Uterus (tissue), 2 donors: ENCODE data around the gene ALDH1L1.

Source experiments
- POLR2A ChIP-seq, 2 donors: fragments of 450-650 bp; IDR thresholded peaks; one replicate each; pipeline ENCODE4 v1.6.1; 2016; ENCODE audit warnings: antibody characterized with exemption in 2 of 2, mild to moderate bottlenecking in 1 of 2, moderate library complexity in 1 of 2
- TF ChIP-seq, protein P1 (sequence below), 4 experiments: fragments of 200-600 bp in 2 of 4; fragments of 450-650 bp in 2 of 4; sonication (generic) in 2 of 4; IDR thresholded peaks; one replicate each; pipeline ENCODE4 v1.5.1; 2016 to 2019; ENCODE audit warnings: antibody characterized with exemption in 4 of 4, mild to moderate bottlenecking in 2 of 4, moderate library complexity in 1 of 4

GRCh38 chr3:126205717-126206655 is 25.6 kb upstream of the ALDH1L1 start:
- TF ChIP-seq, protein P1, sequence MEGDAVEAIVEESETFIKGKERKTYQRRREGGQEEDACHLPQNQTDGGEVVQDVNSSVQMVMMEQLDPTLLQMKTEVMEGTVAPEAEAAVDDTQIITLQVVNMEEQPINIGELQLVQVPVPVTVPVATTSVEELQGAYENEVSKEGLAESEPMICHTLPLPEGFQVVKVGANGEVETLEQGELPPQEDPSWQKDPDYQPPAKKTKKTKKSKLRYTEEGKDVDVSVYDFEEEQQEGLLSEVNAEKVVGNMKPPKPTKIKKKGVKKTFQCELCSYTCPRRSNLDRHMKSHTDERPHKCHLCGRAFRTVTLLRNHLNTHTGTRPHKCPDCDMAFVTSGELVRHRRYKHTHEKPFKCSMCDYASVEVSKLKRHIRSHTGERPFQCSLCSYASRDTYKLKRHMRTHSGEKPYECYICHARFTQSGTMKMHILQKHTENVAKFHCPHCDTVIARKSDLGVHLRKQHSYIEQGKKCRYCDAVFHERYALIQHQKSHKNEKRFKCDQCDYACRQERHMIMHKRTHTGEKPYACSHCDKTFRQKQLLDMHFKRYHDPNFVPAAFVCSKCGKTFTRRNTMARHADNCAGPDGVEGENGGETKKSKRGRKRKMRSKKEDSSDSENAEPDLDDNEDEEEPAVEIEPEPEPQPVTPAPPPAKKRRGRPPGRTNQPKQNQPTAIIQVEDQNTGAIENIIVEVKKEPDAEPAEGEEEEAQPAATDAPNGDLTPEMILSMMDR (IDR thresholded peaks at IDR 0.05): no peak
- TF ChIP-seq POLR2A (IDR thresholded peaks at IDR 0.05): no peak
